ENCODE measurements around the gene STK11. TPM values are rescaled to one million over a fixed set of nuclear protein-coding genes. Genes with fewer than 3 reads are reported as not detected.
A peak's percentile ranks its signal among the peaks of the same experiment; 100 is the strongest.

Gene STK11
- total and polyA plus RNA-seq, 2 donors: 42.5 to 60.2 TPM

DNA sequence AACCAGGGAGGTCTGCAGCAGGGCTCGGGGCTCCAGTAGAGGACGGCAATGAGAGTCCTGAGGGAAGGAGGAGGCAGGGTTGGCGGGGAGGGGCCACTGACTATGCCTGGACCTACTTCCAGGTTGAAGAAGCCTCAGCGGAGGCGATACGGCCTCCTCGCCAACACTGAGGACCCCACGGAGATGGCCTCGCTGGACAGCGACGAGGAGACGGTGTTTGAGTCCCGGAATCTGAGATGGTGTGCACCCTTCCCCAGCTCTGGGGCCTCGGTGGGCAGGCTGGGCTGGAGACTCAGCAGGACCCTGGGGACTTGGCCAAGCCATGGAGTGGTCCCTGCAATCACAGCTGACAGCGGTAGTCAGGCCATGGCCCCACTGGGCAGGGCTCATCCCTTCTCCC is 71.5 kb downstream of the STK11 start:
- Histone ChIP-seq H3K4me3 (ENCODE audit: low read length in 2 of 2) (no peak overlapping the region), H3K4me1 (ENCODE audit: control insufficient read depth in 2 of 2, insufficient read depth in 2 of 2, low read length in 2 of 2) (peaks cover 18 to 46% of the 10 kb centered on the region in 2 donors), H3K27me3 (ENCODE audit: control insufficient read depth in 2 of 2, insufficient read depth in 1 of 2, low read length in 1 of 2) (no peaks in the 10 kb centered on the region), H3K27ac (ENCODE audit: low read depth in 1 of 2, low read length in 1 of 2) (peak overlapping the region; percentile 96 to 100), H3K36me3 (ENCODE audit: control insufficient read depth in 2 of 2, insufficient read depth in 2 of 2, low read length in 1 of 2) (peaks cover 42 to 59% of the 10 kb centered on the region in 2 donors), H3K9me3 (ENCODE audit: control insufficient read depth in 2 of 2, insufficient read depth in 1 of 2, low read length in 1 of 2) (peaks cover 0 to 8% of the 10 kb centered on the region in 2 donors)
- 96% methylated on average over 15 of the region's 15 CpGs for WGBS
- no peak for DNase-seq (ENCODE audit: low read depth in 6 of 9, low spot score in 9 of 9)

Other genes starting within 250 kb of the STK11 start
- gene WDR18, start 221.4 kb upstream of the STK11 start, total RNA-seq: 34.0 TPM
- 56.0 TPM for gene WDR18, start 221.4 kb upstream of the STK11 start, polyA plus RNA-seq
- gene GRIN3B, start 205.4 kb upstream of the STK11 start, total RNA-seq: under 0.01 TPM
- gene GRIN3B, start 205.4 kb upstream of the STK11 start, polyA plus RNA-seq: 0.09 TPM
- gene TMEM259, start 184.7 kb upstream of the STK11 start, total RNA-seq: 73.1 TPM
- 359 TPM for gene TMEM259, start 184.7 kb upstream of the STK11 start, polyA plus RNA-seq
- not detected for gene RNU6-2, start 184.3 kb upstream of the STK11 start, total RNA-seq
- gene RNU6-2, start 184.3 kb upstream of the STK11 start, polyA plus RNA-seq: not detected
- gene CNN2, start 179.2 kb upstream of the STK11 start, total RNA-seq: 55.9 TPM
- gene CNN2, start 179.2 kb upstream of the STK11 start, polyA plus RNA-seq: 127 TPM
- 23.4 TPM for gene ABCA7, start 165.7 kb upstream of the STK11 start, total RNA-seq
- 315 TPM for gene ABCA7, start 165.7 kb upstream of the STK11 start, polyA plus RNA-seq
- 118 TPM for gene ARHGAP45, start 138.6 kb upstream of the STK11 start, total RNA-seq
- gene ARHGAP45, start 138.6 kb upstream of the STK11 start, polyA plus RNA-seq: 295 TPM
- gene POLR2E, start 110.4 kb upstream of the STK11 start, total RNA-seq: 79.0 TPM
- 84.0 TPM for gene POLR2E, start 110.4 kb upstream of the STK11 start, polyA plus RNA-seq
- gene GPX4, start 101.8 kb upstream of the STK11 start, total RNA-seq: 194 TPM
- 546 TPM for gene GPX4, start 101.8 kb upstream of the STK11 start, polyA plus RNA-seq
- 15.4 TPM for gene SBNO2, start 31.5 kb upstream of the STK11 start, total RNA-seq
- 62.4 TPM for gene SBNO2, start 31.5 kb upstream of the STK11 start, polyA plus RNA-seq
- gene CBARP, start 32.2 kb downstream of the STK11 start, total RNA-seq: 0.09 TPM
- 0.37 TPM for gene CBARP, start 32.2 kb downstream of the STK11 start, polyA plus RNA-seq
- 47.6 TPM for gene ATP5F1D, start 36.0 kb downstream of the STK11 start, total RNA-seq
- gene ATP5F1D, start 36.0 kb downstream of the STK11 start, polyA plus RNA-seq: 150 TPM
- gene MIDN, start 42.8 kb downstream of the STK11 start, total RNA-seq: 8.7 TPM
- gene MIDN, start 42.8 kb downstream of the STK11 start, polyA plus RNA-seq: 55.1 TPM
- 229 TPM for gene CIRBP, start 63.6 kb downstream of the STK11 start, total RNA-seq
- 693 TPM for gene CIRBP, start 63.6 kb downstream of the STK11 start, polyA plus RNA-seq
- 29.2 TPM for gene FAM174C, start 69.8 kb downstream of the STK11 start, total RNA-seq
- 62.2 TPM for gene FAM174C, start 69.8 kb downstream of the STK11 start, polyA plus RNA-seq
- 0.09 TPM for gene EFNA2, start 80.1 kb downstream of the STK11 start, total RNA-seq
- 0.21 TPM for gene EFNA2, start 80.1 kb downstream of the STK11 start, polyA plus RNA-seq
- gene NDUFS7, start 178.1 kb downstream of the STK11 start, total RNA-seq: 86.7 TPM
- 61.8 TPM for gene NDUFS7, start 178.1 kb downstream of the STK11 start, polyA plus RNA-seq
- gene GAMT, start 195.8 kb downstream of the STK11 start, total RNA-seq: 27.7 TPM
- gene GAMT, start 195.8 kb downstream of the STK11 start, polyA plus RNA-seq: 19.1 TPM
- gene DAZAP1, start 201.8 kb downstream of the STK11 start, total RNA-seq: 67.8 TPM
- gene DAZAP1, start 201.8 kb downstream of the STK11 start, polyA plus RNA-seq: 112 TPM
- gene RPS15, start 232.6 kb downstream of the STK11 start, total RNA-seq: 789 TPM
- 3,095 TPM for gene RPS15, start 232.6 kb downstream of the STK11 start, polyA plus RNA-seq
- gene APC2, start 244.3 kb downstream of the STK11 start, total RNA-seq: 0.05 TPM
- gene APC2, start 244.3 kb downstream of the STK11 start, polyA plus RNA-seq: 0.11 TPM

All from thymus (tissue), 11 donors.